Rectal smooth muscle tissue (tissue), 1 donor: Measurements from ENCODE around the gene EEF1A2.

Source experiments
- H3K27ac ChIP-seq: one replicate; pipeline ENCODE4 v1.7.0; 2013; ENCODE audit warnings: low read depth, low read length, inconsistent platforms
- H3K27me3 ChIP-seq: one replicate; pipeline ENCODE4 v1.7.0; 2013; ENCODE audit warnings: low read length; ENCODE audit not compliant: control insufficient read depth, insufficient read depth
- H3K36me3 ChIP-seq: one replicate; pipeline ENCODE4 v1.7.0; 2013; ENCODE audit warnings: low read length; ENCODE audit not compliant: control insufficient read depth, insufficient read depth
- H3K4me1 ChIP-seq: one replicate; pipeline ENCODE4 v1.7.0; 2013; ENCODE audit warnings: low read length; ENCODE audit not compliant: control insufficient read depth, insufficient read depth
- H3K4me3 ChIP-seq: one replicate; pipeline ENCODE4 v1.7.0; 2013; ENCODE audit warnings: low read length
- H3K9ac ChIP-seq: one replicate; pipeline ENCODE4 v1.7.0; 2013; ENCODE audit warnings: low read length

Gene EEF1A2

GRCh38 chr20:63492982-63493381 lies 5.9 kb downstream of the EEF1A2 start:
- Histone ChIP-seq H3K27ac (no peak overlapping the region), H3K9ac (no peak overlapping the region), H3K4me1 (no peaks in the 10 kb centered on the region), H3K36me3 (no peaks in the 10 kb centered on the region), H3K4me3 (no peak overlapping the region), H3K27me3 (peaks cover 13% of the 10 kb centered on the region)

- Histone ChIP-seq H3K27ac (no peak overlapping the region), H3K27me3 (peaks cover 11% of the 10 kb centered on the region), H3K36me3 (no peaks in the 10 kb centered on the region)
Observed at GRCh38 chr20:63492518-63492917, 6.4 kb downstream of the EEF1A2 start.

GRCh38 chr20:63491635-63492230 lies 7.2 kb downstream of the EEF1A2 start:
- Histone ChIP-seq H3K9ac (no peak overlapping the region), H3K4me1 (no peaks in the 10 kb centered on the region), H3K27ac (no peak overlapping the region), H3K4me3 (no peak overlapping the region), H3K27me3 (peaks cover 8% of the 10 kb centered on the region), H3K36me3 (no peaks in the 10 kb centered on the region)

More at GRCh38 chr20:63492518-63492917, 6.4 kb downstream of the EEF1A2 start:
- Histone ChIP-seq H3K4me1 (no peaks in the 10 kb centered on the region), H3K4me3 (no peak overlapping the region), H3K9ac (no peak overlapping the region)

GRCh38 chr20:63491078-63491477 lies 7.8 kb downstream of the EEF1A2 start:
- no peaks in the 10 kb centered on the region for H3K36me3 ChIP-seq
- H3K4me1 ChIP-seq, result no peaks in the 10 kb centered on the region
- H3K27ac ChIP-seq, result no peak overlapping the region
- no peak overlapping the region for H3K9ac ChIP-seq
- peaks cover 7% of the 10 kb centered on the region for H3K27me3 ChIP-seq
- no peak overlapping the region for H3K4me3 ChIP-seq

- no peaks in the 10 kb centered on the region for H3K4me1 ChIP-seq
- H3K27me3 ChIP-seq, result peaks cover 7% of the 10 kb centered on the region
- H3K36me3 ChIP-seq, result no peaks in the 10 kb centered on the region
- H3K9ac ChIP-seq, result no peak overlapping the region
- no peak overlapping the region for H3K27ac ChIP-seq
- no peak overlapping the region for H3K4me3 ChIP-seq
Observed at GRCh38 chr20:63490416-63490815, 8.5 kb downstream of the EEF1A2 start.

- H3K4me1 ChIP-seq, result no peaks in the 10 kb centered on the region
- no peak overlapping the region for H3K27ac ChIP-seq
- H3K4me3 ChIP-seq, result no peak overlapping the region
- no peak overlapping the region for H3K9ac ChIP-seq
- H3K36me3 ChIP-seq, result no peaks in the 10 kb centered on the region
- peaks cover 7% of the 10 kb centered on the region for H3K27me3 ChIP-seq
Observed at GRCh38 chr20:63488315-63489251, 10.3 kb downstream of the EEF1A2 start.

GRCh38 chr20:63487781-63488241 lies 11.1 kb downstream of the EEF1A2 start:
- H3K27ac ChIP-seq, result no peak overlapping the region
- H3K4me1 ChIP-seq, result no peaks in the 10 kb centered on the region
- H3K27me3 ChIP-seq, result peaks cover 7% of the 10 kb centered on the region
- H3K9ac ChIP-seq, result no peak overlapping the region
- no peak overlapping the region for H3K4me3 ChIP-seq
- no peaks in the 10 kb centered on the region for H3K36me3 ChIP-seq

GRCh38 chr20:63487116-63487764 lies 11.6 kb downstream of the EEF1A2 start:
- Histone ChIP-seq H3K4me3 (no peak overlapping the region), H3K27ac (no peak overlapping the region), H3K36me3 (no peaks in the 10 kb centered on the region), H3K9ac (no peak overlapping the region), H3K4me1 (no peaks in the 10 kb centered on the region), H3K27me3 (peaks cover 7% of the 10 kb centered on the region)

GRCh38 chr20:63486300-63486855 lies 12.5 kb downstream of the EEF1A2 start:
- peaks cover 10% of the 10 kb centered on the region for H3K27me3 ChIP-seq
- no peak overlapping the region for H3K9ac ChIP-seq
- no peak overlapping the region for H3K27ac ChIP-seq
- H3K4me1 ChIP-seq, result no peaks in the 10 kb centered on the region
- no peak overlapping the region for H3K4me3 ChIP-seq
- no peaks in the 10 kb centered on the region for H3K36me3 ChIP-seq

- Histone ChIP-seq H3K4me1 (no peaks in the 10 kb centered on the region), H3K36me3 (no peaks in the 10 kb centered on the region), H3K4me3 (no peak overlapping the region), H3K9ac (no peak overlapping the region), H3K27ac (no peak overlapping the region), H3K27me3 (peaks cover 10% of the 10 kb centered on the region)
Observed at GRCh38 chr20:63484651-63485403, 14.1 kb downstream of the EEF1A2 start.

- peaks cover 10% of the 10 kb centered on the region for H3K27me3 ChIP-seq
Observed at GRCh38 chr20:63484236-63484635, 14.6 kb downstream of the EEF1A2 start.

More at GRCh38 chr20:63484236-63484635, 14.6 kb downstream of the EEF1A2 start:
- no peaks in the 10 kb centered on the region for H3K36me3 ChIP-seq
- H3K9ac ChIP-seq, result no peak overlapping the region
- no peaks in the 10 kb centered on the region for H3K4me1 ChIP-seq
- H3K27ac ChIP-seq, result no peak overlapping the region
- no peak overlapping the region for H3K4me3 ChIP-seq
